Muscle of leg (tissue), 11 donors: ENCODE measurements around the gene RBBP7. TPM values are rescaled to one million over a fixed set of nuclear protein-coding genes. Genes with fewer than 3 reads are reported as not detected.

ENCODE experiments used
- DNase-seq: peaks from one replicate; pipeline ENCODE4 v3.0.0; 2013
- H3K27ac ChIP-seq: one replicate; pipeline ENCODE4 v1.5.1; 2013; ENCODE audit warnings: mild to moderate bottlenecking, low read length, control low read depth
- H3K27me3 ChIP-seq: one replicate; pipeline ENCODE4 v1.6.1; 2013; ENCODE audit warnings: low read length; ENCODE audit not compliant: control insufficient read depth, insufficient read depth
- H3K36me3 ChIP-seq: one replicate; pipeline ENCODE4 v1.6.1; 2013; ENCODE audit warnings: low read length; ENCODE audit not compliant: control insufficient read depth, insufficient read depth
- H3K4me1 ChIP-seq: one replicate; pipeline ENCODE4 v1.6.1; 2013; ENCODE audit warnings: low read length; ENCODE audit not compliant: control insufficient read depth, insufficient read depth
- H3K4me3 ChIP-seq: one replicate; pipeline ENCODE4 v1.5.1; 2013; ENCODE audit warnings: low read length, control low read depth
- H3K9me3 ChIP-seq: replicated peaks from 2 replicates; pipeline ENCODE4 v1.6.1; 2013; ENCODE audit warnings: low read depth, low read length; ENCODE audit not compliant: control insufficient read depth
- WGBS: methylation state at CpG from one replicate; pipeline ENCODE4 v1.1.5; 2013; ENCODE audit warnings: missing lambda C conversion rate; ENCODE audit not compliant: insufficient coverage; 5-methylcytosine and 5-hydroxymethylcytosine counted together
- polyA plus RNA-seq, 8 donors: library from polyadenylated mRNA; unstranded; fragments of 120-200 nt; gene quantifications; one replicate each; pipeline versions ENCODE4 v1.2.1 to v1.2.3, GENCODE V29; 2013; ENCODE audit warnings: inconsistent platforms in 1 of 8, low replicate concordance in 1 of 8; ENCODE audit not compliant: insufficient read length in 8 of 8, insufficient read depth in 1 of 8
- total RNA-seq: library from RNA; stranded (reverse); fragments of 120-200 nt; gene quantifications from one replicate; pipeline ENCODE4 v1.2.4, GENCODE V29; 2013

The RBBP7 gene
- total and polyA plus RNA-seq, 9 donors: 110 to 165 (median 154) TPM

DNA sequence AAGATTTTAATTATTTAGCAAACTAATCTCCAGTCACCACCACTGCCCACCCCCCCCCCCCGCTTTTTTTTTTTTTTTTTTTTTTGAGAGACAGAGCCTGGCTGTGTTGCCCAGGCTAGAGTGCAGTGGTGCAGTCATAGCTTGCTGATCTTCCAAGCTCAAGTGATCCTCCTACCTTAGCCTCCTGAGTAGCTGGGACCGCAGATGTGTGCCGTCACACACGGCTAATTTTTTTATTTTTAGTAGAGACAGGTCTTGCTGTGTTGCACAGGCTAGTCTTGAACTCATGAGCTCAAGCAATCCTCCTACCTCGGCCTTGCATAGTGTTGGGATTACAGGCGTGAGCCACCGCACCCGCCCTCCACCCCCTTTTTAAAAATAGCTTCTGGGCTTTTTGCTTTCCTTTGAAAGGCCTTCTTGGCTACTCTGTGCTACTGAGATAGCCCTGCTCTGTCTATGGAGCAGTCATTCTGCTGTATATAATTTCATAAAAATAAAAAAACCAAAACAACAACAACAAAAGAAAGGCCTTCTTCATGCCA is 65.2 kb downstream of the RBBP7 start:
- H3K9me3 ChIP-seq: no peaks in the 10 kb centered on the region
- H3K27me3 ChIP-seq: peaks cover 9% of the 10 kb centered on the region
- no peak overlapping the region for H3K4me3 ChIP-seq
- H3K36me3 ChIP-seq: no peaks in the 10 kb centered on the region
- no peaks in the 10 kb centered on the region for H3K4me1 ChIP-seq
- 100% methylated on average over 1 of the region's 8 CpGs for WGBS
- H3K27ac ChIP-seq: no peak overlapping the region
- DNase-seq: no peak

DNA sequence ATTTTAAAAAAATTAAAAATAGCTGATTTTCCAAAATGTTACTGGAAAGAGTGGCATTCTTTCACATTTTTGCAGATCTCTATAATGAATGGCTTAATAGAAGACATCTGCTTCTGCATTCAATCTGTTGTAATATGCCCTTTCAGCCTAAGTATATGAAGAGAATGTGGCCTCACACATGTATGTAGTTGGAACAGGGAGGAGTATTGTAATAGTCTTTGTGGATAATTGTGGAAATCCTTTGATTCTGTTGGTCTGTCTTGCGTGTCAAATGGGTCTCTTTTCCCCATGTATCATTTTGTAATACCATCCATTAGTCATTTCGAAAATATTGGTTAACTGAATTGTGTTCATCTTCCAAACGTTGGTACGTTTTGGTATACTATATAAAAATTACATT is 72.3 kb downstream of the RBBP7 start:
- Histone ChIP-seq H3K9me3 (no peaks in the 10 kb centered on the region), H3K27ac (no peak overlapping the region), H3K4me1 (no peaks in the 10 kb centered on the region), H3K36me3 (peaks cover 5% of the 10 kb centered on the region), H3K4me3 (no peak overlapping the region), H3K27me3 (peaks cover 9% of the 10 kb centered on the region)
- WGBS: no CpG with 5 or more reads among the region's 4 CpGs
- no peak for DNase-seq

DNA sequence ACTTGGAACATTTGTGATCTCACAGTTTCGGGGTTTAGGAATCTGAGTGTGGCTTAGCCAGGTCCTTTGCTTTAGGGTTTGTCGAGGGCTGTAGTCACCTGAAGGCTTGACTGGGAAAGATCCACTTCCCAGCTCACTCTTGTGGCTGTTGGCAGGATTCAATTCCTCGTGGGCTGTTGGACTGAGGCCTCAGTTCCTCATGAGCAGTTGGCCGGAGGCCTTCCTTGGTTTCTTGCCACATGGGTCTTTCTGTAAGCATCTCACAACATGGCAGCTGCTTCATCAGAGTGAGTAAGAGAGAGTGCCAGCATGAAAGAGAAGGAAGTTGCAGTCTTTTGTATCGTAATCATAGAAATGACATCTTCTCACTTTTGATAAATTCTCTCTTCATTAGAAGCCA is 72.8 kb downstream of the RBBP7 start:
- DNase-seq: peak; percentile 32
- no peak overlapping the region for H3K4me3 ChIP-seq
- H3K9me3 ChIP-seq: no peaks in the 10 kb centered on the region
- H3K36me3 ChIP-seq: peaks cover 5% of the 10 kb centered on the region
- H3K4me1 ChIP-seq: no peaks in the 10 kb centered on the region
- peaks cover 11% of the 10 kb centered on the region for H3K27me3 ChIP-seq
- no peak overlapping the region for H3K27ac ChIP-seq
- WGBS: 58% methylated on average over 2 of the region's 5 CpGs

DNA sequence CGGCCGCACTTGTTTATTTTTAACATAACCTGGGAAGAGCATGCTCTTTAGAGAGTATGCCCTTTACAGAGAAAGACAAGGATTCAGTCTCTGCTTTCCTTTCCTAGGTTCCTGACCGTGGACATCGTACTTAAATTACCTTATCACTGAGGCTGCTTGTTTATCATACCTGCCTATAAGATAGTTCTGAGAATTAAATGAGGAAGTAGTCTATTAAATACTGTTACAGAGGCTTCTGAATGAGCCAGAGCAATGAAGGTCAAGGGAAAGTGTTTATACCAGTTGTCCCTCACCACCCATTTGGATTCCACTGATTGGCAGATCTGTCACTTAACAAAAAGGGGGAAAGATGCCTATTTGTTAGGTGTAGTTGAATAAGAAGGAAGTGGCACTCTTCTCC is 73.9 kb downstream of the RBBP7 start:
- Histone ChIP-seq H3K9me3 (no peaks in the 10 kb centered on the region), H3K36me3 (peaks cover 5% of the 10 kb centered on the region), H3K27me3 (peaks cover 12% of the 10 kb centered on the region), H3K4me3 (no peak overlapping the region), H3K4me1 (no peaks in the 10 kb centered on the region), H3K27ac (no peak overlapping the region)
- WGBS: 90% methylated on average over 2 of the region's 4 CpGs
- no peak for DNase-seq

Other genes with a start within 250 kb of the RBBP7 start
- gene S100G, start 220.2 kb downstream of the RBBP7 start, total RNA-seq: not detected
- not detected for gene S100G, start 220.2 kb downstream of the RBBP7 start, polyA plus RNA-seq
- gene CTPS2, start 157.7 kb downstream of the RBBP7 start, total RNA-seq: 18.9 TPM
- gene CTPS2, start 157.7 kb downstream of the RBBP7 start, polyA plus RNA-seq: 10 to 100 TPM; 13.3 to 20.1 (median 15.5) TPM
- gene SYAP1, start 150.8 kb downstream of the RBBP7 start, total RNA-seq: 16.3 TPM
- 10 to 100 TPM; 11.6 to 17.2 (median 12.8) TPM for gene SYAP1, start 150.8 kb downstream of the RBBP7 start, polyA plus RNA-seq
- gene TXLNG, start 83.9 kb downstream of the RBBP7 start, total RNA-seq: 7.6 TPM
- gene TXLNG, start 83.9 kb downstream of the RBBP7 start, polyA plus RNA-seq: 1 to 10 TPM; 6.7 to 10.0 (median 7.7) TPM
- gene REPS2, start 76.3 kb upstream of the RBBP7 start, total RNA-seq: 8.6 TPM
- gene REPS2, start 76.3 kb upstream of the RBBP7 start, polyA plus RNA-seq: 10 to 100 TPM in 1 of 8 donors, 1 to 10 TPM in 7; 6.5 to 10.7 (median 8.4) TPM